ENCODE results near the gene DRP2.
"Not testable (repeated sequence)": the region's sequence is repeated elsewhere in the genome, so short reads cannot be mapped to it uniquely, and the experiment has no call there.

Gene DRP2

DNA sequence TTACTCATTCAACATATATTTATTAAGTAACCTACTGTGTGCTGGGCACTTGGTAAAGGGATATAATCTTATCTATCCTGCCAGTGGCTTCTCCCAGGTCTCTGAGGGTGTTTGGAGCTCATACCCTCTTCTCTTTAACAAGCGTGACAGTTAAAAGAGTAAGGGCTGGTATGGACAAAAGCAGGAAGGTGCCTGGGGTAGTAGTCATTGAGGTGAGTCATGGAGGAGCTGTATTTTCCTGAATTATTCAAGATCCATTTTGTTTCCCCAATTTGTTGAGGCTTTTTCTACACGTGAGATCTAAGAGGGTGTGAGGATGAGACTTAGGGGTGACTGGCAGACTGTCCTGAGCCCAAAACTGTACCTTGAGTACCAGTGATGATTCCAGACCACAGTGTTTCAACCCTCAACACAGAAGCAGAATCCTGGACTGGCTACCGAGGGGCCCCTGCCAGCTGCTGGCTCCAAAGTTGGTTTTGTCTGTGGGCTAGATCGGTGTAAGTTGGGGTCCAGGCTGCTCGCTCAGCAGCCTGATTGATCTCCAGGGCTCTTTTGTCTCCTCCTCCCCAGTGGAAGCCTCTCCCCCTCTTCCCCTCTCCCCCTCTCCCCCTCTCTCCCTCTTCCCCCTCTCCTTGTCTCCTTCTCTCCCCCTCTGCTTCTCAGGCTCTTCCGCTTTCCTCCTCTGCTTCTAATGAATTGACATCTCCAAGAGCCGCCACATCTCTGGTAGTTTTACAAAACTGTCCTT is at the start of gene DRP2:
DRP2 (plus strand) TSS at position 671 of the 748 bp plus-strand sequence. CDS start 11,862 bp downstream, outside the sequence.
- no peak for DNase-seq (ENCODE audit: low read depth, low spot score)

GRCh38 chrX:101171883-101172400 is 47.6 kb upstream of the DRP2 start:
- no peak for DNase-seq (ENCODE audit: low read depth, low spot score)

DNA sequence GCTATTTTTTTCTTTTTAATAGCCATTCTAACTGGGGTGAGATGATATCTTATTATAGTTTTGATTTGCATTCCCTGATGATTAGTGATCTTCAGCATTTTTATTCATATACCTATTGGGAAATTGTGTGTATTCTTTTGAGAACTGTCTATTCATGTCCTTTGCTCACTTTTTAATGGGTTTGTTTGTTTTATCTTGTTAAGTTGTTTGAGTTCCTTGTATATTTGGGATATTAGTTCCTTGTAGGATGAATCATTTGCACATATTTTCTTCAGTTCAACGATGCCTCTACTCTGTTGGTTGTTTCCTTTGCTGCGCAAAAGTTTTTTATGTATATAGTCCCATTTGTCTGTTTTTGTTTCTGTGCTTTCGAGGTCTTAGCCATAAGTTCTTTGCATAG is 43.1 kb upstream of the DRP2 start:
- no peak for DNase-seq (ENCODE audit: low read depth, low spot score)

- not testable (repeated sequence) for DNase-seq (ENCODE audit: low read depth, low spot score)
Observed at GRCh38 chrX:101184876-101185275, 34.7 kb upstream of the DRP2 start.

GRCh38 chrX:101187961-101188360 is 31.6 kb upstream of the DRP2 start:
- not testable (repeated sequence) for DNase-seq (ENCODE audit: low read depth, low spot score)

GRCh38 chrX:101190736-101191135 is 28.9 kb upstream of the DRP2 start:
- no peak for DNase-seq (ENCODE audit: low read depth, low spot score)

- DNase-seq (ENCODE audit: low read depth, low spot score): no peak
Observed at GRCh38 chrX:101191217-101191750, 28.3 kb upstream of the DRP2 start.

- no peak for DNase-seq (ENCODE audit: low read depth, low spot score)
Observed at GRCh38 chrX:101195442-101196173, 24.0 kb upstream of the DRP2 start.

GRCh38 chrX:101203761-101204351 is 15.7 kb upstream of the DRP2 start:
- DNase-seq (ENCODE audit: low read depth, low spot score): no peak

DNA sequence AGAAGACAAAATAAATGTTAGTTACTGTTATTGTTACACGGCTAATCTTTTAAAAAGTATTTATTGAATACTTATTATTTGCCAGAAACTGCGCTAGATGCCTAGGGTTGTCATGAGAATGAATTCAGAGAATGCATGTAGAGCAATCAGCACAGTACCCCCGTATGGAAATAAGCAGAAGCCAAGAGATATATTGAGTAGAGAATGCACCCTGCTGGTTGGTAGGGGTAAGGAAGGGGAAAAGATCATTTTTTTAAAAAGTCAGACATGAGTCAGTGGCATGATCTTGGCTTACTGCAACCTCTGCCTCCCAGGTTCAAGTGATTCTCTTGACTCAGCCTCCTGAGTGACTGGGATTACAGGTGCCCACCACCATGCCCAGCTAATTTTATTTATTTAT is 13.1 kb upstream of the DRP2 start:
- no peak for DNase-seq (ENCODE audit: low read depth, low spot score)

GRCh38 chrX:101208152-101208905 is 11.3 kb upstream of the DRP2 start:
- DNase-seq (ENCODE audit: low read depth, low spot score): no peak

GRCh38 chrX:101210630-101211029 is 9.0 kb upstream of the DRP2 start:
- no peak for DNase-seq (ENCODE audit: low read depth, low spot score)

DNA sequence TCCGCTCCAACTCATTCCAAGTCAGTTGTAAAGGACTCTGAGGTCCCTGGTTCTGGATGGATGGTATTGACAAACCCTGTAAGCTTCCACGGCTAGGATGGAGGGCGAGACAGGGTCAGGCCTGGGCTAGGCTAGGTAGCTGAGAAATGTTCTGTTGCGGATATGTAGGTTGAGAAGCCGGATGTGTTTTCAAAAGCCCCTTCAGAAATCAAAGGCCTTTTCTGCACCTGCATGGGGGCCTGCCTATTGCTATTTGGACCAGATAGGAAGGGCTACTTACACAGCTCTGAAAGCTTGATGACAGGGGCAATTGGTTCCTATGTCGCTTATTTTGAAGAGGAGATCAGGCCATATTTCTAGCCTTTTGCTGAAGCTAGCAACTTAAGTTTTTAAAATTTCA is 1.9 kb upstream of the DRP2 start:
- no peak for DNase-seq (ENCODE audit: low read depth, low spot score)

- DNase-seq (ENCODE audit: low read depth, low spot score): no peak
Observed at GRCh38 chrX:101219864-101220346, 319 bp downstream of the DRP2 start.

- DNase-seq (ENCODE audit: low read depth, low spot score): no peak
Observed at GRCh38 chrX:101220662-101221260, 1.2 kb downstream of the DRP2 start.

GRCh38 chrX:101223226-101223625 is 3.6 kb downstream of the DRP2 start:
- no peak for DNase-seq (ENCODE audit: low read depth, low spot score)

- DNase-seq (ENCODE audit: low read depth, low spot score): no peak
Observed at GRCh38 chrX:101229170-101229569, 9.6 kb downstream of the DRP2 start.

- DNase-seq (ENCODE audit: low read depth, low spot score): no peak
Observed at GRCh38 chrX:101230636-101231035, 11.1 kb downstream of the DRP2 start.

DNA sequence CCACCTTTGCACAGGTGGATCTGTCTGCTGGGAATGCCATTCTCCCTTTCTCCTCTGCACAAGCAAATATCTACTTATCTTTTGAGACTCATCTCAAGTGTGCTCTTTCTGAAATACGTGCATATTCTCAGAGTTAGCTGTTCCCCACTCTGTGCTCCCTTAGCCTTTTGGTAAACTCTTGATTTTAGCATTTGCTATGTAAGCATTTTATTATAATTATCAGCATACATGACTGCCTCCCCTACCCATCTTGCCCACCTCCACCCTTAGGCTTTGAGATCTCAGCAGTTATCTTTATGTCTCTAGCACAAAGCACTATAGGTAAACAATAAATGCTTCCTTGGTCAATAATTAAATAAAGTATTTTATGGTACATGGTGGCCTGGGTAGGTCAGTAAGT is 11.5 kb downstream of the DRP2 start:
- no peak for DNase-seq (ENCODE audit: low read depth, low spot score)

DNA sequence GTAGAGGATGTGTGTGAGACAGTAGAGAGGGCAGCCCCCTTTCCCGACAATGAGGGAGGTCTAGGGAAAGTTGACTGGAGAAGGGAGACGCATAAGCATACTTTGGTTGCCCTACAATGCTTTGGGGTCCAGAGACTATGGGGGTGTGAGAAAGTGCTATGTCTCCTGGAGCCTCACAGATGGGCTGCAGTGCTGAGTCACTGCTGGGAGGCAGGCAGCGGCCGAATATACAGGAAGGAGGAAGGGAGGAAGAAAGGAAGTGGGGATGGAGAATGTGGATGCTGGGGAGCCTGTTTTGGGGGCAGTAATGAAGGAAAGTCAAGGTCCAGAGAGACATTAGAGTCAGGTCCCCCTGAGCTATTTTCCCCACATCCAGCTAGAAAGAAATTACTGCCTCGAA is 12.7 kb downstream of the DRP2 start:
- DNase-seq (ENCODE audit: low read depth, low spot score): no peak

- no peak for DNase-seq (ENCODE audit: low read depth, low spot score)
Observed at GRCh38 chrX:101237041-101237440, 17.5 kb downstream of the DRP2 start.

All from smooth muscle cell of the brain vasculature (primary cell).